Activated CD4-positive, alpha-beta T cell treated with anti-CD3 and anti-CD28 coated beads, Interleukin-2, amount 10 ng/mL, durations not matched to agents 24 days and 14 days (primary cell): ENCODE data around the gene SCMH1. TPM values are rescaled to one million over a fixed set of nuclear protein-coding genes. Genes with fewer than 3 reads are reported as not detected.

Experiments
- DNase-seq: peaks from one replicate; pipeline ENCODE4 v3.0.0; 2022
- H3K27ac Mint-ChIP-seq: one replicate; pipeline ENCODE4 v1.8.0; 2022; ENCODE audit warnings: mild to moderate bottlenecking, mixed read lengths
- H3K27me3 Mint-ChIP-seq: one replicate; pipeline ENCODE4 v1.8.0; 2022; ENCODE audit warnings: mixed read lengths
- H3K36me3 Mint-ChIP-seq: one replicate; pipeline ENCODE4 v1.8.0; 2022; ENCODE audit warnings: low read depth, mild to moderate bottlenecking, mixed read lengths
- H3K4me1 Mint-ChIP-seq: one replicate; pipeline ENCODE4 v1.8.0; 2021; ENCODE audit warnings: mixed read lengths
- H3K4me3 Mint-ChIP-seq: one replicate; pipeline ENCODE4 v1.8.0; 2022; ENCODE audit warnings: mild to moderate bottlenecking, moderate library complexity, mixed read lengths
- H3K9me3 Mint-ChIP-seq: one replicate; pipeline ENCODE4 v1.8.0; 2021; ENCODE audit warnings: mixed read lengths
- intact Hi-C: fragments of 100-400 bp; cut with micrococcal nuclease; formaldehyde crosslinking; loops from one replicate; pipeline ENCODE4 v1.15.1; 2023
- total RNA-seq: library from RNA; stranded (reverse); gene quantifications from 2 replicates; pipeline ENCODE4 v1.2.3, GENCODE V29; 2022

Gene SCMH1
- total RNA-seq, 1 donor from 2014 or later = 23.3 TPM

DNA sequence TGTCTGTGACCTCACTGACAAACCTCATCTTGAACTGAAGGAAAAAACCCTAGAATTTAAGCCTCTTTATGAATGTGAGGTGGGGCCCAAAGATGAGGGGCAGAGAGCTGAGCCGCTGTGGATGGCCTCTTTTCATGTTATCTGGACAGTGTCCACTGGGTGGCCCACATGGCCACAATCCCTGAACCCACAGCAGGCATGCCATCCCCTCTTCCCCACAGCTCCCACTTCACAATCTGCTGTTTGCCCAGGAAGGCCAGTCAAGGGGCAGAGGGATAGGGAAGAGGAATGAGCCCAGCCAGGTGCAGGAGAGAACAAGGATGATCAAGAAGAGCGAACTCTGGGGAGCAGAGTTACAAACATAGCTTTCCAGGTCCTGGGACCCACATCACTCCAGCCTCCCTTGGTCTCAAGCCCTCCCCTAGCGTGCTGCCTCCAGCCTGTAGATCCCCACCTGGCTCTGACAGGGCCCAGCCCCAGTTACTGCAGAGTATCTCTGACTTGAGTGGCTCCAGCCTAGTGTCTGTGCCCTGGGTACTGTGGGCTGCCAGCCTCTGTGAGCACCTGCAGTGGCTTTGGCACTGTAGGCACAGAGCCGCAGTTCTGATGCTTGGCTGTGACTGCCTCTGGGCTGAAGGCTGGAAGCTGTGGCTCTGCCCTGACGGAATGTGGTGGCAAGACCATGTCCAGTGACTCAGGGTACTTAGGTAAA lies 218.7 kb downstream of the SCMH1 start:
- Mint-ChIP-seq H3K4me3 (no peak overlapping the region), H3K9me3 (no peaks in the 10 kb centered on the region), H3K27ac (no peak overlapping the region), H3K36me3 (peaks cover 24% of the 10 kb centered on the region), H3K4me1 (peaks cover 3% of the 10 kb centered on the region), H3K27me3 (no peaks in the 10 kb centered on the region)
- DNase-seq = no peak
- intact Hi-C loops = no loop called here

DNA sequence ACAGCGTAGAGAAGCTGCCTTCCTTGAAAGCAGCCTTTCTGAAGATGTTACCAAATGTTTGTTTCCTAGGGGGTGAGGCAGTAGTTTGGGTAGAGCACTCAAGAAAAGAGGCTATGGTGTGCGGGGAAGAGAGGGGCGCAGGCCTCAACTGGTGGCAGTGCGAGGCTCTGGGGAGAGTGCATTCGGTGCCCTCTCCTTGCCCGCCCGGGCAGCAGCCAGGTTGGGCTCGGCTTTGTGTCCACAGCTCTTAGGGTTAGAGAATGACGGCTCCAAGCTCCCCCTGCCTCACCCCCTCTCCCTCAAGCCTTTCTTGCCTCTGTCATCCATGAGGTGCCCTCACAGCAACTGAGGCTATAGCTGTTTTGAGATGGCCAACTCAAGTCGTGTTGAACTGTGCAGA lies 219.7 kb downstream of the SCMH1 start:
- intact Hi-C loops = no loop called here
- H3K27ac Mint-ChIP-seq = no peak overlapping the region
- no peaks in the 10 kb centered on the region for H3K27me3 Mint-ChIP-seq
- DNase-seq = no peak
- no peaks in the 10 kb centered on the region for H3K9me3 Mint-ChIP-seq
- no peak overlapping the region for H3K4me3 Mint-ChIP-seq
- peaks cover 3% of the 10 kb centered on the region for H3K4me1 Mint-ChIP-seq
- peaks cover 22% of the 10 kb centered on the region for H3K36me3 Mint-ChIP-seq

DNA sequence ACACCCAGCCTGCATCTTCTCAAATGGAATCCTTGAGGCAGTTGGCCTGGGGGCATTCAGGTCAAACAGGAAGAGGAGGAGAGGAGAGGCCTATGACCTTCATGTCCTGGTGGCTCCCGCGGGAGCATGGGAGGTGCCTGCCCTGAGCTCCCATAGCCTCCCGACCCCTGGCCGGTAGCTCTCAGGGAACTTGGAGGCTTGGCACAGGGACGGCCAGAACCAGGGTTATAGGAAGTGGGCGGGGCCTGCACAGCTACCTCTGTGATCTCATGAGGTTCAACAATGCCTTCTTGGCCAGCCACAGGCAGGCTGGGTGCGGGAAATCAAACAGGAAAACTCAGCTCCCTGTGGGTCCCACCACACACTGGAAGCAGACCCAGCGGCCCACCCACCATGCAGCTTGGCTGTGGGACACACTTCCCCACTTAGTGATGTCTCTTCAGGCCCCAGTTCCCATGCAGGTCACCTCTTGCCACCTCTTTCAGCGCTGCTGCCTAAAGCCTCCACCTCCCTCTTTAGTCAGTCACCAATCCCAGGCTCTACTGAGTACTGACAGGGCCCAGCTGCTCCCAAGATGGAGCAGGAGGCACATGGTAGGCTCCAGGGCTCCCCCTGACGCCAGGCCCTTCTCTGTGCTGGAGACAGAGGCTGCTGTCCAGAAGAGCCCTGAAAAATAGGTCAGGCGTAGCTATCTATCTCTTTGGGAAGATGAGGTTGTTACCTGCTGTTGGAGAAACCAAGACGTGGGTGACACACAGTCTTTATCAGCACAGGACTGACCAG lies 220.4 kb downstream of the SCMH1 start, which contains the start of gene SLFNL1:
TSS of gene SLFNL1 (minus strand) at position 200 of the 783 bp plus-strand sequence. CDS start 1,065 bp downstream, outside the sequence.
- Mint-ChIP-seq H3K4me1 (peaks cover 3% of the 10 kb centered on the region), H3K27ac (no peak within 1 kb of the TSS), H3K9me3 (no peaks in the 10 kb centered on the region), H3K4me3 (no peak within 1 kb of the TSS), H3K27me3 (no peaks in the 10 kb centered on the region), H3K36me3 (peaks cover 21% of the 10 kb centered on the region)
- no peak for DNase-seq
- intact Hi-C loops = no loop called here

DNA sequence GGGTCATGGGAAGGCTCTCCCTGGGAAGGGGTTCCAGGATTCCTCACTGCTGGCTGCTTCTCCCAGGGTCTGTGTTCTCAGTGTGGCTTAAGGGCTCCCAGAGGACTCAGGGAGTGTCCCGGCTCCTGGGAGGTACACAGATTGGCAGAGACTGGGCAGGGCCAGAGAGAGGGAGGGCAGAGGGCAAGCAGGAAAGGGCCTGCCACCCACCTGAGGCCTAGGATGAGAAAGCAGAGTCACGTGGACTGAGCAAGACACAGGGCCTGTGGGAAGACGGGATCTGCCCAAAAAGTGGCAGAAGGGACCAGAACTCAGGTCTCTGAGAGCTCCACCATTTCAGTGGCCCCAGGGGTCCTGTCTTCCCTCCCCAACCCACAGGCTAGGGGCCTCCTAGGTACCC lies 221.5 kb downstream of the SCMH1 start:
- Mint-ChIP-seq H3K27ac (no peak overlapping the region), H3K9me3 (no peaks in the 10 kb centered on the region), H3K36me3 (peaks cover 24% of the 10 kb centered on the region), H3K4me3 (no peak overlapping the region), H3K4me1 (peaks cover 1% of the 10 kb centered on the region), H3K27me3 (no peaks in the 10 kb centered on the region)
- intact Hi-C loops = no loop called here
- DNase-seq = no peak

DNA sequence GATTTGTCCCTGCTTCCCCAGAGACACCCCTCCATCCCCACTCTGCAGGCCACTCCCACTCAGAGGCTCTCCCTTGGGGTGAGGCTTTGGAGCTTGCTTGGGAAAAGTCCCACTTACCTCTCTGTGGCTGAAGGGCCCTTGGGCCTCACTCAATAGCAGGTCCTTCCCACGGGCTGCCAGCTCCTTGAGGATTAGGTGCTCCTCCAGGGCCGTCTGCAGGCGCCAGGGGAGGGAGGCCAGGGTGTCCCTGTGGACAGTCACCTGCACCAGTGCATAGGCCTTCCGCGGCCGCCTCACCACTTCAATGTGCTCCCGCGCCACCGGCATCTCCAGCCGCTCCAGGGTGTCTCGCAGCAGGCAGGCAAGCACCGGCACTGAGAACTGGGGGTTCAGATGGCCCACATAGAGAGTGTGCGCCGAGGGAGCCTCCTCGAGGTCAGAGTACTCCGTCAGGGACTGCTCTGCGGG lies 222.0 kb downstream of the SCMH1 start:
- no peaks in the 10 kb centered on the region for H3K9me3 Mint-ChIP-seq
- no peaks in the 10 kb centered on the region for H3K27me3 Mint-ChIP-seq
- intact Hi-C loops = no loop called here
- H3K4me3 Mint-ChIP-seq = no peak overlapping the region
- no peak overlapping the region for H3K27ac Mint-ChIP-seq
- H3K4me1 Mint-ChIP-seq = peaks cover 1% of the 10 kb centered on the region
- DNase-seq = no peak
- H3K36me3 Mint-ChIP-seq = peaks cover 25% of the 10 kb centered on the region

DNA sequence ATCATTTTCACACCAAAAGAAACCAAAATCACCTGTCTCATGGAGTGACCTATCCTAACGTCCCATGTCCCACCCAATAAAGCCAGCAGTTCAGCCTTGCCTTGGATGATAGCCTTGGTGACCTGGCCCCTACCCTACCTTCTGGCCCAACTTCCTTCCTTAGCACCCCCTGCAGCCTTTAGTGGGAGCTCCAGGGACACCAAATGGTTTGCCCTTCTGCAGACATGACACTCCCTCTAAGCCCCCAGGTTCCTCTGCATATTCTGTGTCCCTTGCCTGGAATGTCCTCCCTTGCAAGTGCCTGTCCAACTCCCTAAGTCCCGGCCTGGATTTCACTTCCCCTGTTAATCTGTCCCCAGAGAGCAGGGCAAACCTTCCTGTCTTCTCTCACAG lies 222.8 kb downstream of the SCMH1 start:
- Mint-ChIP-seq H3K27me3 (no peaks in the 10 kb centered on the region), H3K36me3 (peaks cover 29% of the 10 kb centered on the region), H3K4me3 (no peak overlapping the region), H3K27ac (no peak overlapping the region), H3K9me3 (no peaks in the 10 kb centered on the region), H3K4me1 (peaks cover 6% of the 10 kb centered on the region)
- DNase-seq = no peak
- intact Hi-C loops = no loop called here

DNA sequence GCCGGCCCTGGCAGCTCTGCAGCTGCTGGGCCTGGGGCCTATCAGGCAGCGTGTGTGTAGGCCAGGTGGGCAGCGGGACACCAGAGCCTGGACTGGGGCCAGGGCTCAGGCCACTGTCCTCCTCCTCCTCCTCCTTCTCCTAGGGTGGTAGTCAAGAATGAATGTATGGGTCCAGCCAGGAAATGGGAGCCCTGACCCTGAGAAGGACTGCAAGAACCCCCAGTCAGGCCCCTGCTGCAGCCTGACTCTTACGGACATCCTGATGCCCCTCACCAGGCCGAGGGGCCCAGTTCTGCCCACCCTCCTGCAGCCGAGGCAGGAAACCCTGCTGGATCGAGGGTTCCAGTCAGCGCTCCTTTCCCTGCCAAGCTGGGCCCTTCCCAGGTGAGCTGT lies 224.1 kb downstream of the SCMH1 start:
- DNase-seq = no peak
- no peaks in the 10 kb centered on the region for H3K27me3 Mint-ChIP-seq
- peaks cover 37% of the 10 kb centered on the region for H3K36me3 Mint-ChIP-seq
- H3K9me3 Mint-ChIP-seq = no peaks in the 10 kb centered on the region
- H3K4me3 Mint-ChIP-seq = no peak overlapping the region
- intact Hi-C loops = no loop called here
- peaks cover 7% of the 10 kb centered on the region for H3K4me1 Mint-ChIP-seq
- no peak overlapping the region for H3K27ac Mint-ChIP-seq

DNA sequence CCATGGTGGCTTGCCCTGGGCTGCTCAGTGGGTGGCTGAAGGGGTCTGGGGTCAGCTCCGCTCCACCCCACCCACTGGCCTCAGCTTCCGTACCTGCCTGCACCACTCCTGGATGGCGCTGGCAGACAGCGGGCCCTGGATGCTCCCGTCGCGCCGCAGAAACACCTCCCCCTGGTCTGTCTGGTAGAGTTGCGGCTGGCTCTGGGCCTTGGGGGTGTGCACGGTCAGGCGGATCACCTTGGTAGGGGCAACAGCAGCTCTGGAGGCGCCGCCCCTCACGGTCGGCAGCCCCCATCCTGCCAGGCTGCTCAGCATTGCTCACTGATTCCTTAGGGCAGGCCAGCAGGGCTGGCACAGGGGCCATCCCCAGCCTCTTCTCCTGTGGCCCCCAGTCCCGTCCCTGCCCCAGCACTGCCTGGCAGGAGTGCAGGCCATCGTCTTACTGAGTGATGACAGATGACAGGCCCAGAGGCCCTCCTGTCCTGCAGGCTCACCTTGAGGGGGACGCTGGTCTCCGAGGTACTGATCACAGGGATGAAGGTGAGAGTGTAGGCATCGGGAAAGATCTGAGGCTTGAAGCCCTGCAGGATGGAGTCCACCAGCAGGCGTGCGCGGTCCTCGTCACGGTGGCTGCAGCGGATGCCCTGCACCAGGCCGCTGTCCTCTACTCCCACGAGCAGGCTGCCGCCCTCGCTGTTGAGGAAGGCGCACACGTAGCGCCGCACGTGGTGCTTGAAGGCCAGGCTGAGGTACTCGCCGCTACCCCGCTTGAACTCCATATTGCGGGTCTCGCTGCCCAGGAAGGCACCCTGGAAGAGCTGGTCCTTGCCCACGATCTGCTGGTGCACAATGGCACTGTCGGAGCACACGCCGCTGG lies 224.7 kb downstream of the SCMH1 start:
- no peak overlapping the region for H3K27ac Mint-ChIP-seq
- intact Hi-C loops = no loop called here
- DNase-seq = no peak
- H3K36me3 Mint-ChIP-seq = peaks cover 42% of the 10 kb centered on the region
- peaks cover 7% of the 10 kb centered on the region for H3K4me1 Mint-ChIP-seq
- no peaks in the 10 kb centered on the region for H3K9me3 Mint-ChIP-seq
- no peak overlapping the region for H3K4me3 Mint-ChIP-seq
- no peaks in the 10 kb centered on the region for H3K27me3 Mint-ChIP-seq

DNA sequence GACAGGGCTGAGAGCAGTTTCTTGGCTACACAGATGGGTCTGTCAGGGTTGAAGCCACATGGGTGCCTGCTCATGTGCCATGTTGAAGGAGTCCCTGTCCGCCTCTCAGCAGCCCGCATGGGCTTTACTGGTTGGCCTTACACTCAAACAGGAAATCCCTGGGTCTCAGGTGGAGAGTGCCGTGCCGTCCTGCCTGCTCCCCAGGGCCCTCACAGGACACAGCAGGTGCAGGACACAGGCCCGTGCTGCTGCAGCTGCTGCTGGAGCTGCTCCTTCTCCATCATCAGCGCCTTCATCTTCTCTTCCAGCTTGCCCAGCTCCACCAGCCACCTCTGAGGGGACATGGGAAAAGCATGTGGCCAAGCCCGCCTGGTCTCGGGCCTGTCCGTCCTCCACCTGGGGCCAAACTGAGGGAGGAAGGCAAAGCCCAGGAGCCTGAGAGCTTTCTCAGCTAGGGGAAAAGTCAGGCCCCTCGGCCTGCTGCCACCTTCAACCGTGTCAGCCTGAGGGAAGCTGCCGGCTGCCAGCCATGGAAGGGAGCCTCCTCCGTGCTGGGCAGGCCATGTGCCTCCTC lies 226.1 kb downstream of the SCMH1 start:
- intact Hi-C loops = no loop called here
- H3K36me3 Mint-ChIP-seq = peaks cover 53% of the 10 kb centered on the region

DNA sequence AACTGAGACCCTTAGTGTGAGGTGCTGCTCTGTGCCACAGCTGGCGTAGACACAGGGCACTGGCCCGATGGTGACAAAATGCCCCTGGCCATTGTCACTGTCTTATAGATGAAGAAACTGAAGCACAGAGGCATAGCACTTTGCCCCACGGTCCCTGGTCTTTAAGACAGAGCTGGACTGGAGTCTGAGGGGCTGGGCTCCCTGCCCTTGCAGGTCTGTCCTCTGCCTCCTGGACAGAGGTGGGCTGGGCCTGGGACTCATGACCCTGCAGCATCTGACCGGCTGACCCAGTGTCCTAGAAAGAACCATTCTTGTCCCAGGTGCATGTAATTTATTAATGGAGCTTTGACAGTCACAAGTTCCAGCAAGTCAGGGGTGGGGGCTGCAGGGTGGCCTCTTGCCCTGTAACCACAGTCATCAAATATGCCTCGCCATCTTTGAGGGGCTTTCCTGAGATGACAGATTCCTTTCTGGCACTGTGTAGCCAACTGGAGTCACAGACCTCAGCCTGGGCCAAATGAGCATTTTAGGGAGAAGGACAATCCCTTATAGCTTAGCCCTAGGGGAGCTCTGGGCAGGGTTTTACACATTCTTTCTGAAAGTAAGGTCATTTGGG lies 226.7 kb downstream of the SCMH1 start:
- Mint-ChIP-seq H3K36me3 (peaks cover 57% of the 10 kb centered on the region), H3K27ac (no peak overlapping the region), H3K9me3 (no peaks in the 10 kb centered on the region), H3K4me3 (no peak overlapping the region), H3K27me3 (no peaks in the 10 kb centered on the region), H3K4me1 (peaks cover 6% of the 10 kb centered on the region)
- intact Hi-C loops = no loop called here
- no peak for DNase-seq

More for the DNA sequence above, 226.1 kb downstream of the SCMH1 start:
- Mint-ChIP-seq H3K9me3 (no peaks in the 10 kb centered on the region), H3K4me1 (peaks cover 6% of the 10 kb centered on the region), H3K4me3 (no peak overlapping the region), H3K27me3 (no peaks in the 10 kb centered on the region), H3K27ac (no peak overlapping the region)
- no peak for DNase-seq

DNA sequence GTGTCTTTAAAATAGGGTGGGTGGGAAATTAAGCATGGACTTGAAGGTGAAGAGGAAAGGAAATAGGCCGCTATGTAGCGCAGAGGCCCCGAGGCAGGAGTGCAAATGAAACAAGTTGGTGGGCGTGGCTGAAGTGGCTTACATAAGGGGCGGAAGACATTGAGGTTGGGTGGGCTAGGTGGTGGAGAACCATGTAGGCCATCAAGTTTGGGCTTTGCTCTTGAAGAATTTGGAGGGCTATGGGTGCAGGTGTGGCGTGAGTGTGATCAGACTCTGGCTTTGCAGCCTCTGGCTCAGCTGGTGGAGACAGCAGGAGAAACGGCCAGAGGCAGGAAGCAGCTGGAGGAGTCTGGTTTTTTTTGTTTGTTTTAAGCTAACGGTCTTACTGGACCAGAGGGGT lies 227.2 kb downstream of the SCMH1 start:
- Mint-ChIP-seq H3K27ac (no peak overlapping the region), H3K27me3 (no peaks in the 10 kb centered on the region), H3K9me3 (no peaks in the 10 kb centered on the region), H3K36me3 (peaks cover 61% of the 10 kb centered on the region), H3K4me3 (no peak overlapping the region), H3K4me1 (peaks cover 6% of the 10 kb centered on the region)
- no peak for DNase-seq
- intact Hi-C loops = no loop called here

DNA sequence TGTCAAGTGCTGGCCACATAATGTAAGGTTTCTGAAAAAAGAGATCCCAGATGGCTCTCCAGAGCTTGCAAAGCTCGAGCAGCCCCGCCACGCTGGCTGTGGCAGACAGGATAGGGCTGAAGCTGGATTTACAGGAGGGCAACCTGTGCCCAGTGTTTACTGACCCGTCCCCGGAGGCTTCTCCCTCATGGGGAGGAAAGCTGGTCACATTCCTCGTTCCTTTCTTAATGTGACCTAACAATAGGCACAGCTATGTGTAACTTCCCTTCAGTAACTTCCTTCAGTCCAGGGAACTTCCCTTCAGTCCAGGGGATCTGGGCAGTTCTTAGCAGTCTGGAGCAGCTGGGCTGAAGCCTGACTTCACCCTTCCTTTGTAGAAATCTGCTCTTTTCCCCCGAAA lies 228.3 kb downstream of the SCMH1 start:
- Mint-ChIP-seq H3K4me3 (no peak overlapping the region), H3K4me1 (peaks cover 6% of the 10 kb centered on the region), H3K9me3 (no peaks in the 10 kb centered on the region), H3K27ac (no peak overlapping the region), H3K36me3 (peaks cover 59% of the 10 kb centered on the region), H3K27me3 (no peaks in the 10 kb centered on the region)
- intact Hi-C loops = no loop called here
- DNase-seq = no peak

DNA sequence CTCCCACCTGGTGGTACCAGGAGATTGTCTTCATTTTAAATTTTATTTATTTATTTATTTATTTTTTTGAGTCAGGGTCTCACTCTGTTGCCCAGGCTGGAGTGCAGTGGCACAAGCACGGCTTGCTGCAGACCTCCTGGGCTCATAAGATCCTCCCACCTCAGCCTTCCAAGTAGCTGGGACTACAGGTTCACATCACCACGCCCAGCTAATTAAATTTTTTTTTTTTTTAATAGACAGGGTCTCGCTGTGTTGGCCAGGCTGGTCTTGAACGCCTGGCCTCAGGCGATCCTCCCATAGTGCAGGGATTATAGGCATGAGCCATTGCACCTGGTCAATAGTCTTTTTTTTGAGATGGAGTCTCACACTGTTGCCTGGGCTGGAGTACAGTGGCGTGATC lies 229.1 kb downstream of the SCMH1 start:
- H3K36me3 Mint-ChIP-seq = peaks cover 62% of the 10 kb centered on the region
- H3K4me1 Mint-ChIP-seq = peaks cover 6% of the 10 kb centered on the region
- intact Hi-C loops = no loop called here
- no peaks in the 10 kb centered on the region for H3K27me3 Mint-ChIP-seq
- no peak for DNase-seq
- no peak overlapping the region for H3K4me3 Mint-ChIP-seq
- H3K27ac Mint-ChIP-seq = no peak overlapping the region
- H3K9me3 Mint-ChIP-seq = no peaks in the 10 kb centered on the region
